Stimulated activated CD8-positive, alpha-beta memory T cell treated with anti-CD3 and anti-CD28 coated beads, Interleukin-12 subunit alpha, Interleukin-12 subunit beta, amount 100 ng/mL, for 24 hours (primary cell): Measurements from ENCODE around the gene METAP2.
"Not testable (repeated sequence)": the region's sequence is repeated elsewhere in the genome, so short reads cannot be mapped to it uniquely, and the experiment has no call there.

Experiments used
- DNase-seq: peaks from one replicate; pipeline ENCODE4 v3.0.0-alpha.2; 2020; ENCODE audit errors: extremely low read depth

The METAP2 gene

DNA sequence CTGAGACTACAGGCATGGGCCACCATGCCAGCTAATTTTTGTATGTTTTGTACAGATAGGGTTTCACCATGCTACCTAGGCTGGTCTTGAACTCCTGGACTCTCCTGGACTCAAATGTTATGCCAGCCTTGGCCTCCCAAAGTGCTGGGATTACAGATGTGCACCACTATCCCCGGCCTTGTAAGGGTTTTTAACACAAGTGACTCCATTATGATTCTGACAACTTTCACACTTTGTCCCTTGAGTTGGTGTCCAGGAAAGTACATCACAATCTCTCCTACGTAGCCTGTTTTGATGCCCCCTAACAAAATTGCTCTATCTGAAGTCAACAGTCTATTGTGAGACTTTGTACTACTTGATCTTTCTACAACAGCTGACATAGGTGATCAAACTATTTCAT, 11.4 kb upstream of the METAP2 start:
- no peak for DNase-seq

DNA sequence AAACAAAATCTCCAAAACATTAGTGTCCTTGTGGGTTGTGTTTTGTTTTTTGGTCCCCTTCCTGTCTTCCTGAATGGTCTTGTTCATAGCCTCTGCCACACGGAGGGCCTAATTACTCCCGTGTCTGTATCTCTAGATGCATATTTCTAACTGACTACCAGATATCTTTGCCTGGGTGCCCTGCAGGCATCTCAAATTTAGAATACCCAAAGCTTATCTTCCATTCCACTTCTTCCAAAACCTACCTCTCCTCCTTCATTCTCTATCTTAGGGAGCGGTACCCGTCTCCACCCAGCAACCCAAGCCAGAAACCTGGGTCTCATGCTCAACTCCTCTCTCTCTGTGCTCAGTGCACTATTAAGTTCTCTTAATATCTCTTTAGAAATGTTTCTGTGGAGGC, 10.9 kb upstream of the METAP2 start:
- DNase-seq: no peak

DNA sequence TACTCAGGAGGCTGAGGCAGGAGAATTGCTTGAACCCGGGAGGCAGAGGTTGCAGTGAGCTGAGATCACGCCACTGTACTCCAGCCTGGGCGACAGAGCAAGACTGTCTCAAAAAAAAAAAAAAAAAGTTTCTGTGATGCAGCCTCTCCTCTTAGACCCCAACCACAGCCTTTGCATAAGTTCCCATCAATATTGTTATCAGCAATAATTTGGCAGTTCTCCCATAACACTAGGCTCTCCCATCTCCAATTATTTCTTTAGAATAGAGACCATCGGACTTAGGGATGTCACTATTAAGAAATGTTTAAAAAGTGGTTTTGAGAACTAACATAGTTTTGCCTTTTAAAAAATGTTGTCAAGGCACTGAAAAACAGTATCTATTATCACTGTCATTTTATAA, 10.2 kb upstream of the METAP2 start:
- DNase-seq: not testable (repeated sequence)

DNA sequence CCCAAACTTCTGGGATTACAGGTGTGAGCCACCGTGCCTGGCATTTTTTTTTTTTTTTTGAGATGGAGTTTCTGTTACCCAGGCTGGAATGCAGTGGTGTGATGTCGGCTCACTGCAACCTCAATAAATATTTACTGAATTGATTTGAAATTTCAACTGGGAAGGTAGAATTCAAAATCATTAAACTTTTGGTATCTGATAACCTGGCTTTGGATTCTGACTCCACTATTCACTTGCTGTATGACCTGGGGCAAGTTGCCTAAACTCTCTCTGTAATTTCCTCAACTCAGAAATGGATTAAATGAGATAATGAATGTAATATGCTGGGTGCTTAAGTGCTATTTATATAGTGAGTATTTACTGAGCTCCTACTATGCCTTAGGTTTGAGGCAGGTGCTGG, 8.7 kb upstream of the METAP2 start:
- DNase-seq: no peak

- no peak for DNase-seq
These were observed 3.7 kb upstream of the METAP2 start for GRCh38 chr12:95470300-95470699.

GRCh38 chr12:95473231-95473883, 595 bp upstream of the METAP2 start:
- no peak for DNase-seq

- DNase-seq: no peak
These were observed 657 bp downstream of the METAP2 start for GRCh38 chr12:95474660-95474958.

DNA sequence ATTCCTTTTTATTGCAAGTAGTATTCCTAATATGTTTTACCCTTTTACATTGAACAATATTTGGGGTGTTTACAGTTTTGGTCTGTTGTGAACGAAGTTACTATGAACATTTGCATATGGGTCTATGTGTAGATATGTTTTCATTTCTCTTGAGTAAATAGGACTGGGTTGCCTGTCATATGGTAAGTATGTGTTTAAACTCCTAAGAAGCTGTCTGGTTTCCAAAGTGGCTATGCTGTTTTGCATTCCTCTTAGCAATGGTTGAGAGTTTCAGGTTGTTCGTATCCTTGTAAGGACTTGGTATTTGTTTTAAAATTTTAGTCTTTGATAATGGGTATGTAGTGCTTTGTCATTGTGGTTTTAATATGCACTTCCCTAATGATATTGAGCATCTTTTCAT, 6.3 kb downstream of the METAP2 start:
- DNase-seq: no peak

DNA sequence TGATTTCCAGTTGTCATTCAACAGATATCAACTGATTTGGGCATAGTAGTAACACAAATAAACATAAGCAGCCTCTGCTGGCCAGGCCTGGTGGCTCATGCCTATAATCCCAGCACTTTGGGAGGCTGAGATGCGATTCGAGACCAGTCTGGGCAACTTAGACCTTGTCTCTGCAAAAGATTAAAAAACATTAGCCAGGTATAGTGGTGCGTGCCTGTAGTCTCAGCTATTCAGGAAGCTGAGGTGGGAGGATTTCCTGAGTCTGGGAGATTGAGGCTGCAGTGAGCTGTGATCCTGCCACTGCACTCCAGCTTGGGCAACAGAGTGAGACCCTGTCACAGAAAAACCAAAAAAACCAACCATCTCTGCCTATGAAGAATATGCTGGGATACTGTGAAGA, 7.1 kb downstream of the METAP2 start:
- DNase-seq: no peak

- no peak for DNase-seq
These were observed 7.9 kb downstream of the METAP2 start for GRCh38 chr12:95481888-95482287.

- DNase-seq: not testable (repeated sequence)
These were observed 8.6 kb downstream of the METAP2 start for GRCh38 chr12:95482564-95482963.

- no peak for DNase-seq
These were observed 10.6 kb downstream of the METAP2 start for GRCh38 chr12:95484524-95484923.

- DNase-seq: no peak
These were observed 13.1 kb downstream of the METAP2 start for GRCh38 chr12:95487024-95487423.

GRCh38 chr12:95492462-95492861, 18.5 kb downstream of the METAP2 start:
- DNase-seq: no peak

DNA sequence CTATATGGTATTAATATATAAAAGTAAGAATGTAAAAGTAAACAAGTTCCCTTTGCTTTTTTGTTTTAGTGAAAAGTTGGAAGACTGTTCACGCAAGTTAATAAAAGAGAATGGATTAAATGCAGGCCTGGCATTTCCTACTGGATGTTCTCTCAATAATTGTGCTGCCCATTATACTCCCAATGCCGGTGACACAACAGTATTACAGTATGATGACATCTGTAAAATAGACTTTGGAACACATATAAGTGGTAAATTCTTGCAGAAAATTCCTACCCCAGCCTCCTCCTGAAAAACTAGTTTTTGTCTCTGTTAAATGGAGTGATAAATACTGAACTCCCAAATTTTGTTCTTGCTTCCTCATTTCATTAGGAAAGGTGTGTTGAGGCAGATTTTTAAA, 20.9 kb downstream of the METAP2 start:
- DNase-seq: no peak

DNA sequence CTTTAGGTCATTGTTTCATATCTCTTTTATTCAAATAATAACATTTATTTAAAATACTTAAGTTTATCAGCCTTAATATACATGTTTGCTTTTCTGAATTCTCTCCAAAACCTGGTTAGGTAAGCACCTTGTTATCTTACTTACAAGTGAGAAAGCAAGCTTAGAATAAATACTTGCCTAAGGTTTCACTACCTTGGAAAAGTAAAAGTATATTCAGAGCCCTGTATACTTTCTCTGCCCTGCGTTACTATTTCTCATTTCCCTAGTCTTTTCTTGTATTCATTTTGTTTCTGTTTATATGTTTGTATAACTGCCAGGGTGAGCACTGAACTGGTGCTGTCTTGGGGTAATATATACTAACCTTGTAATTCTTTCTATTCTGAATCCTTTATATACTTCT, 21.5 kb downstream of the METAP2 start:
- DNase-seq: no peak

DNA sequence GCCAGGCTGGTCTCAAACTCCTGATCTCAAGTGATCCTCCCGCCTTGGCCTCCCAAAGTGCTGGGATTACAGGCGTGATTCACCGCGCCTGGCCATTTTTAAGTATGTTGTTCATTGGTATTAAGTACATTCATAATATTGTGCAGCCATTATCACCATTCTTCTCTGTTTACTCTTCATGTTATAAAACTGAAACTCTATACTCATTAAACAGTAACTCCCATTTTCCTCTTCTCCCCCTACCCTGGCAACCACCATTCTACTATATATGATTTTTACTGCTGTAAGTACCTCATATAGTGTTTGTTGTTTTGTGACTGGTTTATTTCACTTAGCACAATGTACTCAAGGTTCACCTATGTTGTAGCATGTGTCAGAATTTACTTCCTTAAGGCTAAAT, 23.1 kb downstream of the METAP2 start:
- no peak for DNase-seq

DNA sequence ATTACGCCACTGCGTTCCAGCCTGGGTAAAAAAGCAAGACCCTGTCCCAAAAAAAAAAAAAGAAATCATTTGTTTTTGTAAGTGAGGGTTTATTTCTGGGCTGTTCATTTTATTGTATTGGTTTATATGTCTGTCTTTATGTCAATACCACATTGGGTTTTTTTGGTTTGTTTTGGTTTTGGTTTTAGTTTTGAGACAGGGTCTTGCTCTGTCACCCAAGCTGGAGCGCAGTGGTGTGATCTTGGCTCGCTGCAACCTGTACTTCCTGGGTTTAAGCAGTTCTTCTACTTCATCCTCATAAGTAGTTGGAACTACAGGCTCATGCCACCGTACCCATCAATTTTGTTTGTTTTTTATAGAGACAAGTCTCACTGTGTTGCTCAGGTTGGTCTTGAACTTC, 25.0 kb downstream of the METAP2 start:
- no peak for DNase-seq

DNA sequence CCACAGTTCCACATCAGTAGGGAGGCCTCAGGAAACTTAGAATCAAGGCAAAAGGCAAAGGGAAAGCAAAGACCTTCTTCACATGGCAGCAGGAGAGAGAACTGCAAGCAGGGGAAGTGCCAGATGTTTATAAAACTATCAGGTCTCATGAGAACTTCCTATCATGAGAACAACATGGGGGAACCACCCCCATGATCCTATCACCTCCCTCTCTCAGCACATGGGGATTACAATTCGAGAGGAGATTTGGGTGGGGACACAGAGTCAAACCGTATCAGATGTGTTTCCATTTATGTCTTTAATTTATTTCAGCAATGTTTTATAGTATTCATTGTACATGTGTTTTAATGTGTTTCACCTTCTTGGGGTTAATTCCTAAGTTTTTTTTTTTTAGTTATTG, 25.8 kb downstream of the METAP2 start:
- DNase-seq: no peak

DNA sequence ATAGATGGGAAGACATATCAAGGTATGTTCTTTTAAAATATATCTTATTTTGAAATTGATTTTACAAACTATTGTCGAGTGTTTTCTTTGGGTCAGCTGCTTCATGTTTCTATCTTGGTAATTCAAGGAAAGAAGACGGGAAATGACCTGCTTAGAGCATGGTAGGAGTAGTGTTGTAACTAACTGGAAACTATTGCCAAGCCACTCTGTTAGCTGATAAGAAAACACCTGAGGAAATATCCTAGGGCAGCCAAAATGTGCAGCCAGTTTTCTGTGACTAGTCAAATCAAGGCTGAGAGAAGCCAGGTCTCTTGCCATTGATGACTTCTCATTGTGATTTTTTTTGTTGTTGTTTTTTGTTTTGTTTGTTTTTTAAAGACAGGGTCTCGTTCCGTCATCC, 30.2 kb downstream of the METAP2 start:
- DNase-seq: no peak

DNA sequence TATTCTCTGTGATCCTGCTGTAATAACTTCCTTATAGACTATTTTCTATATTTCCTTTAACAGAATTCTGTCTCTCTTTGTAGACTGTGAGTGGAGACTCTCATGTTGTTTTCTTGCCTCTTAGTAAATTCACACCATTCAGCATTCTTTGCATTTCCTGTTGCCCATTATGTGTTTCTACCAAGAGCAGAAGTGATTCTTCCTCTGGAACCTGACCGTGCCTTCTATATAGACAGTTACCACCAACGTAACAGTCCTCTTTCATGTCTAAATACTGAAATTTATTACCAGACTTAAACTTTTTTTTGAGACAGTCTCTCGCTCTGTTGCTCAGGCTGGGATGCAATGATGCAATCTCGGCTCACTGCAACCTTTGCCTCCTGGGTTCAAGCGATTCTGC, 31.1 kb downstream of the METAP2 start:
- no peak for DNase-seq

DNA sequence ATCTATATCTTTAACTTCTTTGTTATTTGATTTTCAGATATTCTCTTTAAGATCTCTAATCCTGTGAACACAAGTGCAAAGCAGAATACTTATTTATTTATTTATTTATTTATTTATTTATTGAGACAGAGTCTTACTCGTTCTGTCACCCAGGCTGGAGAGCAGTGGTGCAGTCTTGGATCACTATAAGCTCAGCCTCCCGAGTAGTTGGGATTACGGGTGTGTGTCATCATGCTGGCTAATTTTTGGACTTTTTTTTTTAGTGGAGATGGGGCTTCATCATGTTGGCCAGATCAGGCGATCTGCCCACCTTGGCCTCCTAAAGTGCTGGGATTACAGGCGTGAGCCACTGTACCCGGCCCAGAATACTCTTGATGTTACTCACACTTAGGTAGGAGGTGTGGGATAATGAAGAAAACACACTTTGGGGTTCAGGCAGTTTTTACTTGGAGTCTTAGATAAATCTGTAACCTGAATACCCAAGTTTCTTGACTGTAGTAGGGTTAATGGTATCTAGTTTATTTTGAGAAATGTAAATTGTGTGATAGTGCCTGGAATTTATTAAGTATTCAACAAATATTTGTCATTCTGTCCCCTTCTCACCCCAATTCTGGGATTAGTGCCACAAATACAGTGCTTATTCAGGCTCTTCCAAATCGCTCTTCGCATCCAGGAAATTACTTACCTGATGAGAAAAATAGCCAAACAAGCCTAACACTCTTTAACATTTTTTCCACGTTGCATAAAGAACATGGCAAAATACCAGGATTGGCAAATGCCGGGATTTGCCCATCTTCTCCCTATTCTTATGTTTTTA, 33.0 kb downstream of the METAP2 start:
- DNase-seq: no peak

- DNase-seq: no peak
These were observed 35.3 kb downstream of the METAP2 start for GRCh38 chr12:95509300-95509699.

GRCh38 chr12:95511977-95512376, 38.0 kb downstream of the METAP2 start:
- DNase-seq: no peak
